HUES6 (cell line): ENCODE measurements around the gene CEP104.
A peak's percentile ranks its signal among the peaks of the same experiment; 100 is the strongest.

ENCODE experiments used
- H3K27ac ChIP-seq: 2 replicates; pipeline ENCODE4 v1.7.0; 2013; ENCODE audit warnings: low read depth, mild to moderate bottlenecking, low read length, inconsistent platforms
- H3K27me3 ChIP-seq: 2 replicates; pipeline ENCODE4 v1.6.1; 2013; ENCODE audit warnings: low read length; ENCODE audit not compliant: control insufficient read depth, insufficient read depth
- H3K36me3 ChIP-seq: 2 replicates; pipeline ENCODE4 v1.6.1; 2013; ENCODE audit warnings: low read length; ENCODE audit not compliant: control insufficient read depth, insufficient read depth
- H3K4me1 ChIP-seq: 2 replicates; pipeline ENCODE4 v1.6.1; 2013; ENCODE audit warnings: low read length; ENCODE audit not compliant: control insufficient read depth, insufficient read depth
- H3K4me3 ChIP-seq: 2 replicates; pipeline ENCODE4 v1.5.1; 2013; ENCODE audit warnings: low read depth, low read length
- H3K9ac ChIP-seq: one replicate; pipeline ENCODE4 v1.6.1; 2013; ENCODE audit warnings: mild to moderate bottlenecking, low read length
- H3K9me3 ChIP-seq: 2 replicates; pipeline ENCODE4 v1.6.1; 2013; ENCODE audit warnings: low read depth, low read length; ENCODE audit not compliant: control insufficient read depth, insufficient read depth

The CEP104 gene

DNA sequence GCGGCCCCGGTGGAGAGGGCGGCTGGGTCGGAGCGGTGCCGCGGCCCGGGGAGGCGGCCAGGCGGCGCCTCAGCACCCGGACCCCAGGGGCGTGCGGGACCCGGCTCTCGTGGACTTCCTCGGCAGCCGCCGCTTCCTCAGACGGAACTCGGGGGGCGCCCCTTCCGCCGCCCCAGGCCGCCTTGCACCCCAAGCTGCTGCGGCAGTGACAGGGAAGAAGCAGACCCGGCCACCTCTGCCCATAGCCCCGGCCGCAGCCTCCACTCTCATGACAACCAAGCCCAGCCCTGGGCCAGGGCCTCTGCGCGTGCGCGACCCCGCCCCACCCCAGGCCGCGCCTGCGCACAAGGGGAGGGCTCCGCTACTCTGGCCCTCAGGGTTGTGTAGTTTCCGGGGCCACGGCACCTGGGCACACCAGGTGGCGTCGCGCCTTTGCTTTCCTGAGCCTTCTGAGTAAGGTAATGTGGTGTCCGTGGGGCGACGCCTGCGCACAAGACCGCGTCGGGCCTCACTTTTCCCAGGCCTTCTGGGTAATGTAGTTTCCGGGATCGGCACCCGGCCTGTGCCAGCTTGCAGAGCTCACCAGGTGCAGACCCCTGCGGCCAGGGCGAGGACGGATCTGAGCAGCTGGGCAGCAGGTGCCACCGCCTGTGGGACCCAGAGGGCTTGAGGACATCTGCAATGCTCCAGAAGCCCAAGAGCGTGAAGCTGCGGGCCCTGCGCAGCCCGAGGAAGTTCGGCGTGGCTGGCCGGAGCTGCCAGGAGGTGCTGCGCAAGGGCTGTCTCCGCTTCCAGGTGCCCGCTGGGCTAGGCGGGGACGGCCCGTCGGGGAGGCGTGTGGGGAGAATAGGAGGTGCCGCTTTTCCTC, at the start of gene CEP104, which contains the start of gene DFFB:
Gene CEP104 (minus strand): TSS at position 289 of the 868 bp plus-strand sequence. CDS start 4,804 bp downstream, outside the sequence.
Gene DFFB (plus strand): TSS at position 554 of the 868 bp plus-strand sequence. CDS start 128 bp downstream, at position 682.
- Histone ChIP-seq H3K27ac (no peak within 1 kb of the TSS), H3K27me3 (peaks cover 21% of the 10 kb centered on the region; the same call in 1 of the 2 replicates), H3K9me3 (no peaks in the 10 kb centered on the region), H3K9ac (peak within 1 kb of the TSS; percentile 40), H3K36me3 (no peaks in the 10 kb centered on the region), H3K4me1 (peaks cover 19% of the 10 kb centered on the region; the same call in 1 of the 2 replicates), H3K4me3 (peak within 1 kb of the TSS; percentile 94)

DNA sequence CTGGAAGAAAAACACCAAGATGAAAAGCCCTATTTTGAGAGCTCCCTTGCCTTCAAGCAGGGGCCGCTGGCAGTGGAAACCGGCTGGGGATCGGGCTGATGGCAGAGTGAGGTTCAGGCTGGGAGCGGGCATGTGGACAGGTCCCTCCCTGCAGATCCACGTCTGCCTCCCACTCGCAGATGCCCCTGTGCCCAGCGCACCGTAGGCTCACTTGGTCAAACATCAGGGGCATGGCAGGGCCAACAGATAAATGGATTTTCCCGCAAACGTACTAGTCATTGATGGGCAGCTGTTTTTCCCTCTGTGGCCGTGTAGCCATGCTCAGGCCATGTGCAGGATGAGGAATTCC, 49.6 kb upstream of the CEP104 start:
- H3K4me1 ChIP-seq: peaks cover 19% of the 10 kb centered on the region

DNA sequence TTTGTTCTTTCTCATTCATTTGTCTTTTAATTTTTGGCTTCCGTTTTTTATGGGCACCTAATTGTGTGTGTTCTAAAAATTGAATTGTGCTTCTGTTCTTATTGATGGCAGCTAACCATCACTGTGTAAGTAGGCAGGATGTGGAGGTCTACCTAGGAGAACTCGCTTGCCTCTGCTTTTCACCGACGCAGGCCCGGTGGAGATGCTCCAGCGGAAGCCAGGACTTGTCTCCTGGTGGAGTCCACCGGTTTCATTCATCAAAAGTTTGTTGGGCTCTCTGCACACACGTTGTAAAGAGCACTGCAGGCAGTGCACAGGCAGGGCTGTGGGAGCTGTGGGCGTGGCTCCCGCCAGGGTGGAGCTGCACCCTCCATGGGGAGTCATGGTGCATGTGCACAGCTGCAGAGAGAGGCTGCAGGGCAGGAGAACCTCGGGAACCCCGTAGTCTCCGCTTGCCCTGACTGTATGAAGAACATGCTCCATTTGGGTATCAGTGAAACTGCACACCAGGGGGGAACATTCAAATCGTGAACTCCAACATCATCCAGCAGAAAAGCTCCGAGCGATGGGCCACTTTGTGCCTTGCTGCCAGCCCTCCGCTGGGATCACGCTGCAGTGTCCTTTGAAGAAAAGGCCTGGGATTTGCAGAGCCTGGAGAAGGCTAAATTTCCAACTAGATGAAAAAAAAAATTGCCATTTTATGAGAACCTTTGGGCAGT, 49.1 kb upstream of the CEP104 start:
- H3K9me3 ChIP-seq: no peaks in the 10 kb centered on the region
- no peaks in the 10 kb centered on the region for H3K27me3 ChIP-seq
- no peak overlapping the region for H3K9ac ChIP-seq
- H3K36me3 ChIP-seq: no peaks in the 10 kb centered on the region
- H3K4me1 ChIP-seq: peaks cover 16% of the 10 kb centered on the region
- H3K4me3 ChIP-seq: no peak overlapping the region
- H3K27ac ChIP-seq: no peak overlapping the region

More for the DNA sequence above, 49.6 kb upstream of the CEP104 start:
- H3K36me3 ChIP-seq: no peaks in the 10 kb centered on the region
- H3K27ac ChIP-seq: no peak overlapping the region
- H3K9me3 ChIP-seq: no peaks in the 10 kb centered on the region
- H3K9ac ChIP-seq: no peak overlapping the region
- no peaks in the 10 kb centered on the region for H3K27me3 ChIP-seq
- no peak overlapping the region for H3K4me3 ChIP-seq

DNA sequence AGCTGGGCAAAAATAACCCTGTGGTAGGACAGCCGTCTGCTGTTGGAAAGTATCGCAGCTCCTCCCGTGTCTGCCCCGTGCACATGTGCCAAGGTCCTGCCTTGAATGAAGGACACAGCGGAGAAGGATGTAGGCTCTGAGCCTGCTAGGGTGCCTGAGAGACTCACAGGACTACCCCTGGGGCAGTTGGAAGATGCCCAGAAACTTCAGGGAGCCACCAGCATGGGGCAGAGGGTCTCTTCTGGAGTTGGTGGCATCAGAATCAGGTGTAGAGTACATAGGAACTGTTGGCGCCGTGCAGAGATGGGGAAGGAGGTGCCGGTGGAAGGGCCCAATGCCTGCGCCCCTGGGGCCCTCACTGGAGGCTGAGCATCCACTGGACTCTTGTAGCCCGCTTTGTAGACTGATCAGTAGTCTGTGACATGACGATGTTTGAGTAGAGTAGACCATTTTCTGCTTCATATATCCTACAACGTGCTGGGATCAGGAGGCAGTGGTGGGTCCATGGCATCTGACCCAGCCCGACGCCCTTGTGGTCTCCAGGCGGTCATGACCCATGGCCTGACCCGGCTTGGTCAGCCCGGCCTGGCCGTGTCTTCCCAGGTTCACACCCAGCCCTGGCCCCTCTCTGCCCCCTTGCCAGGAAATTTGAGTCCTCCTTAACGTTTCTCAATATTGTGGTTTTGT, 48.4 kb upstream of the CEP104 start:
- Histone ChIP-seq H3K27me3 (no peaks in the 10 kb centered on the region), H3K9me3 (no peaks in the 10 kb centered on the region), H3K27ac (no peak overlapping the region), H3K4me3 (no peak overlapping the region), H3K36me3 (no peaks in the 10 kb centered on the region), H3K4me1 (peaks cover 14% of the 10 kb centered on the region), H3K9ac (no peak overlapping the region)

DNA sequence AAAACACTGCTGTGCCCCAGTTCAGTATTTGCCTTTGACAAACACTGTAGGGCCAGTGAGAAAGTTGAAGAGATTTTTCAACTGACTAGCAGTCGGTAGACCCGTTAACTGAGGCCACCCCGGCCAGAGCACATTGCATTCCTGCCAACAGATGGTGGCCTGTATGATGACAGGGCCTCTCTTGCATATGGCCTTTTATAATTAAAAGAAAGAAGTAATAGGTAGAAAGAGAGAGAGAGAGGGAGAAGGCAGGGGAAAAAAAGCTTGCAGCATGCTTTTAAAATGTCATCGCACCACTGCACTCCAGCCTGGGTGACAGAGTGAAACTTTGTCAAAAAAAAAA, 47.8 kb upstream of the CEP104 start:
- Histone ChIP-seq H3K4me1 (peaks cover 14% of the 10 kb centered on the region), H3K4me3 (no peak overlapping the region), H3K9ac (no peak overlapping the region), H3K36me3 (no peaks in the 10 kb centered on the region), H3K27ac (no peak overlapping the region), H3K9me3 (no peaks in the 10 kb centered on the region), H3K27me3 (no peaks in the 10 kb centered on the region)

DNA sequence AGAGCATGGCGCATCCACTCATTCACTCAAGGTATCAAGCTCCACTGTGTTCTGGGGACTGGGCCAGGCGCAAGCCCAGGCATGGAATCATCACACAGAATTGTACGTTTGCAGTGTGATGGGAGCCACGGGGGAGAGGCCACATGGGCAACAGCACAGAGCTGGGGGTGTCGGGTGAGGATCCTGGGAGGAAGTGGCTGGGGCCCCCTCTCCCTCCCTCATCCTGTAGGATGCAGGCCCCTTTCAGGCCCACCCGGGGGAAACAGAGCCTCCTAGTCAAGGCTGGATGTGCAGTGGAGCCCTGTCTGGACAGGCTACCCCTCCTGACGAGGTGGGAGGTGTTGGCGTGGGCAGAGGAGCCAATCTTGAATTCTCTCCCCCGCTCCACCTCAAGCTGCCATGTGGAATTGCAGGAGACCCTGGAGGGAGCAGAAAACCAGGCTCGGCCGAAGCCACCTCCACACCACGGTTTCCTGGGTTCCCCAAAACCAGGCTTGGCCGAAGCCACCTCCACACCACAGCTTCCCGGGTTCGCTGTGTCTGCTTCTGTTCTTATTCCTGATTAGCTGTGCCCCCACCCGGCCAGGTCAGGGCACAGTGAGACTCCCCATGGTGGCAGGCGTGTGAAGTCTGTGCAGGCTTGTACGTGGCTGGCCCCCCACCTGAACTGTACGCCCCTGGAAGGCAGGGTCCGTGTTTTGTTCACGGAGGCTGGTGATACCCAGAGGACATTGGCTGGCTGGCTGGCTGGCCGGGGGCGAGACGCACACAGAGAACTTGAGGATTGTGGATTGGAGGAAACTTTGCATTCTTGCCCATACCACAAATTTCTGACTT, 47.2 kb upstream of the CEP104 start:
- Histone ChIP-seq H3K27me3 (no peaks in the 10 kb centered on the region), H3K4me1 (peaks cover 14% of the 10 kb centered on the region), H3K9me3 (no peaks in the 10 kb centered on the region), H3K27ac (no peak overlapping the region), H3K9ac (no peak overlapping the region), H3K36me3 (no peaks in the 10 kb centered on the region), H3K4me3 (no peak overlapping the region)

DNA sequence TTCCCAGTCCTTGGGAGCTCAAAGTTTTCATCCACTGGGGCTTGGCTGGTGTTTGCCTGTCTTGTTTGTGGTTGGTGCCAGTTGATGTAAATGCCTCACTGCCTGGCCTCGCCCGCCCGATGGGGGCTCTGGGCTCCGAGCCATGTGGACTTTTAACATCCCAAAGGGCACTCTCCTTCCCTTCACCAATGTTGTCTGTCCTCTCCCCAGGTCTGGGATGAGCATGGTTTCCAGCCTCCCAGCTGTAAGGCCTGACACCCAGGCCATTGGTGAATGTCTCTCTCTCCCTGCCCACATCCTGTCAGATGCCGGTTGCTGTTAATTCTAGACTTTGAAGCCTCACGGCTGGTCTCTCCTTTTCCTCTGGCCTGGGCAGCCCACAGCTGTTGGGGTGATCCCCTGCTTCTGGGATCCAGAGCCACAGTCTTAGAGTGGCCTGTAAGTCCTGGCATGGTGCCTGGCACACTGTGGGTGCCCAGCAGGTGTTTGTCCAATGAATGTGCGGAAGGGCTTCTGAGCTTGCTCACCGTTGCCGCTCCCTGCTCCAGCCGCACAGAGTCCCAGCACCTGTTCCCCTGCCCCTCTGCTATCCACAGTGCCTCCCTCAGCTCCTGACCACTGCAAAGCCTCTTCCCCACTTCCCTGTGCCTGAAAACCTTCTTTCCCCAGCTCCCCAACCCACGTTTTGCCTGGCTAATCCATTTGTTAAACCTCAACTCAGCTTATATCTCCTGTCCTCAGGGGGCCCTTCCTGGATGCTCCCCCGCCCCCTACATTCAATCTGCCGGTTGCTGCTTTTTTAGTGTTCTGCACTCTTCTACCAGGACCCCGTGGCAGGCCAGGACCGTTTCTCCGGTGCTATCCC, 46.4 kb upstream of the CEP104 start:
- no peaks in the 10 kb centered on the region; the same call in 1 of the 2 replicates for H3K9me3 ChIP-seq
- no peaks in the 10 kb centered on the region for H3K36me3 ChIP-seq
- no peak overlapping the region for H3K4me3 ChIP-seq
- H3K27me3 ChIP-seq: no peaks in the 10 kb centered on the region
- no peak overlapping the region for H3K9ac ChIP-seq
- H3K27ac ChIP-seq: no peak overlapping the region
- peaks cover 14% of the 10 kb centered on the region for H3K4me1 ChIP-seq

DNA sequence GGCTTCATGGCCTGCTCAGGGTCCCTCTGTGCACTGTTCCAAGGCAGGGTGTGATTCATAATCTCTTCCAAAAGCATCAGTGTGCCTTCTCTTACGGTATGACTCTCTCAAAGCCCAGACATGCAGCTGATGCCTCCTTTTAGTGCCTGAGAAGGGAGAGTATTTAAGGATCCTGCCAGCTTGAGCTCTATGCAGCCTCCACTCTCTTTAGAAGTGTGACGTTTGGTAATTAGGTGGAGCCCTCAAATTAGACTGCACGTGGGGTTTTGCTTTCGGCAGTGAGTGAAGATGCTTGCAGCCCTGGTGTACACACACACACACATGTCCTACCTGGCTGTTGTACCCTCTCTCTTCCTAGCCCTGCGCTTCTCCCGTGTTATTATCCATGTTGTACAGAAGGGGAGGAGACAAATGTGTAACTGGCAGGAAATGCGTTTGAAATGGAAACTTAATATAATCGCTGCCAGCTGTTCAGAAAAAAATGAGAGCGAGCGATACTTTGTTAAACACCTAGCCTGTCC, 45.6 kb upstream of the CEP104 start:
- H3K36me3 ChIP-seq: no peaks in the 10 kb centered on the region
- no peak overlapping the region for H3K4me3 ChIP-seq
- H3K9me3 ChIP-seq: peaks cover 2% of the 10 kb centered on the region; the same call in 1 of the 2 replicates
- peaks cover 14% of the 10 kb centered on the region for H3K4me1 ChIP-seq
- H3K9ac ChIP-seq: no peak overlapping the region
- H3K27ac ChIP-seq: no peak overlapping the region
- H3K27me3 ChIP-seq: no peaks in the 10 kb centered on the region

DNA sequence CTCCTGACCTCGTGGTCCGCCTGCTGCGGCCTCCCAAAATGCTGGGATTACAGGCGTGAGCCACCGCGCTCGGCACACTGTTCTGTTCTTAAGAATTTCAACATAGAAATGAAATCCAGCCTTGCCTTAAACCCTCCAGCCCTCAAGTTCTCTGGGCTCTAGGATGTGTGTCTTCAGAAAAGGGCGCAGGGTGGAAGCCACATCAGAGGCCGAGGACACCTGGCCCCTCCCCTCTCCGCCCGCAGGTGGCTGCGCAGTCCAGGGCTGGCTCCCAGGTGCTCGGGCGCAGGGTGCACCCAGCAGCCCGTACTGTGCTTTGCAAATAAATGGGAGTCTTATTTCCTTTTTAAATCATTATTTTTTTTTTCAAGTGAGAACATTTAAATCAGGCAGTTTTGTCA, 45.1 kb upstream of the CEP104 start:
- Histone ChIP-seq H3K9me3 (peaks cover 2% of the 10 kb centered on the region; the same call in 1 of the 2 replicates), H3K27me3 (no peaks in the 10 kb centered on the region), H3K4me3 (no peak overlapping the region), H3K27ac (no peak overlapping the region), H3K36me3 (no peaks in the 10 kb centered on the region), H3K4me1 (peaks cover 14% of the 10 kb centered on the region), H3K9ac (no peak overlapping the region)
